Measurements from ENCODE around the gene MDC1. TPM values are rescaled to one million over a fixed set of nuclear protein-coding genes. Genes with fewer than 3 reads are reported as not detected.

Gene MDC1
- total RNA-seq, 1 experiment from 2014 or later = 77.6 TPM

DNA sequence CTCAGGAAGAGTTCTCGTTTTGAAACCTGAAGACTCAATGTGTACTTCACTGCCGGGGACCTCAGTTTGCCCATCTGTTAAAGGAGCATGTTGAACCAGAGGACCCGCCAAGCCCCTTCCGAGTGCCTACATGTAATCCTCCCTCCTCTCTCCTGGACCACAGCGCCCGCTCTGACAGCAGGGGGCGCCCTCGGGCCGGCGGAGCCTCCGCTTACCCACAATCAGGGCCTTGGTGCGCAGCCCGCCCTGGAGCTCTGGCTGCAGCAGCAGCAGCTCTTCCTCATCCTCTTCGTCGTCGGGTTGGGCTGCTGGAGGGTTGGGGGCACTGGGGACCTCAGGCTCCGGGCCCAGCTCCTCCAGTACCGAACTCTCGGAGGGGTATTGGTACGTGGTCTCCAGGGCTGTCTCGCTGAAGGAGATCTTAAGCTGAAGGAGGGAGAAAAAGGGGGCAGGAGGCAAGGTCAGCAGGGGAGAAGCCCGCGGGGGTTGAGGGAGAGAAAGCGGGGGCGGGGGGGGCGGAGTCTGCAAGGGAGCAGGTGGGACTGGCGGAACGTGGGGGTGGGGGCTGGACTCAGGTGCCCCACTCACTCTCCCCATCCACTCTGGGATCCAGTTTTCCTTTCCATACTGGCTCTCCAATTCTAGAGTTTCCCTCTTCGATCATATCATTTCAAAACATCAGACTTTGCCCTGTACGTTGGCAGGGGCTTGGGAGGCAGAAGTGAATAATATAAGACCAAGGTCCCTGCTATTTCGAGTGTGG, 37.9 kb downstream of the MDC1 start:
- H3K27ac ChIP-seq (ENCODE audit: insufficient read length, low read depth, low read length) = no peak overlapping the region
- peak overlapping the region in 1 of 3 experiments; percentile 64; a peak in 1 of 7 replicates for H3K27ac Mint-ChIP-seq

More for the DNA sequence above, 37.9 kb downstream of the MDC1 start:
- no CpG with 5 or more reads among the region's 31 CpGs for WGBS (ENCODE audit: extremely low coverage, insufficient read length, low lambda C conversion rate)
- H4K91ac ChIP-seq (ENCODE audit: insufficient read length, low read depth, low read length) = no peak overlapping the region
- peak; percentile 98 for TF ChIP-seq CTCF (conservative IDR thresholded peaks at IDR 0.05)
- H3K18ac ChIP-seq (ENCODE audit: insufficient read length, low read depth, low read length) = no peak overlapping the region
- H4K8ac ChIP-seq (replicated peaks; ENCODE audit: insufficient read length, low read depth, low read length) = no peak overlapping the region
- H3K56ac ChIP-seq (ENCODE audit: insufficient read length, low read depth, low read length) = no peak overlapping the region
- no peaks in the 10 kb centered on the region for H3K9me3 ChIP-seq (ENCODE audit: control insufficient read depth, low read depth, low read length)
- Mint-ChIP-seq H3K4me3 (peak overlapping the region; percentile 60 to 69), H3K27me3 (ENCODE audit: low read depth) (no peaks in the 10 kb centered on the region), H3K4me1 (peaks cover 39 to 42% of the 10 kb centered on the region in 2 experiments), H3K9me3 (no peaks in the 10 kb centered on the region; a peak in 1 of 5 replicates), H3K36me3 (ENCODE audit: insufficient read depth in 1 of 3, low read depth in 3 of 3) (peaks cover 10 to 30% (median 25%) of the 10 kb centered on the region in 3 experiments; a peak in 6 of 7 replicates)
- no peak overlapping the region for H2BK12ac ChIP-seq (ENCODE audit: insufficient read length, low read depth, low read length)
- peak overlapping the region; percentile 7 for H3K4me2 ChIP-seq (ENCODE audit: insufficient read depth, insufficient read length, low read length)
- H2BK120ac ChIP-seq (ENCODE audit: low read depth, low read length, poor library complexity, severe bottlenecking) = no peak overlapping the region
- no peaks in the 10 kb centered on the region for H3K79me1 ChIP-seq (ENCODE audit: insufficient read depth, low read depth, low read length, poor library complexity, severe bottlenecking)
- H2BK5ac ChIP-seq (ENCODE audit: insufficient read length, low read length) = no peak overlapping the region
- H3K4ac ChIP-seq (ENCODE audit: low read depth, low read length) = no peak overlapping the region
- no peak overlapping the region for H2AK5ac ChIP-seq (ENCODE audit: insufficient read length, low read length)
- peak; percentile 89 for DNase-seq
- no peak overlapping the region for H3T11ph ChIP-seq (ENCODE audit: low read length)
- peaks cover 14% of the 10 kb centered on the region; the same call in 1 of the 2 replicates for H3K4me1 ChIP-seq (ENCODE audit: insufficient read depth, low read length)
- no peaks in the 10 kb centered on the region for H4K20me1 ChIP-seq (ENCODE audit: control insufficient read depth, insufficient read depth, insufficient read length)
- H2BK15ac ChIP-seq (ENCODE audit: low read depth, low read length) = no peak overlapping the region
- no peak overlapping the region; the same call in 1 of the 2 replicates for H3K14ac ChIP-seq (ENCODE audit: insufficient read depth, low read length)
- no peak overlapping the region for H3K23ac ChIP-seq (ENCODE audit: insufficient read length, low read depth, low read length)
- H2BK20ac ChIP-seq (ENCODE audit: low read depth, low read length, poor library complexity, severe bottlenecking) = no peak overlapping the region
- no peaks in the 10 kb centered on the region; the same call in 1 of the 2 replicates for H3K79me2 ChIP-seq (ENCODE audit: insufficient read depth, low read length)
- no peak overlapping the region for H2AFZ ChIP-seq (ENCODE audit: low read length)
- H3K9ac ChIP-seq (ENCODE audit: extremely low read depth, insufficient read length, low read length) = no peak overlapping the region
- peaks cover 3% of the 10 kb centered on the region for H3K23me2 ChIP-seq (ENCODE audit: insufficient read length, low read depth, low read length, poor library complexity, severe bottlenecking)
- no peak overlapping the region for H4K5ac ChIP-seq (ENCODE audit: insufficient read length, low read depth, low read length)
- H3K27me3 ChIP-seq (ENCODE audit: insufficient read depth, low read length) = no peaks in the 10 kb centered on the region

Data from H9 (cell line).